ENCODE data around the gene SDCCAG8. TPM values are rescaled to one million over a fixed set of nuclear protein-coding genes. Genes with fewer than 3 reads are reported as not detected.

SDCCAG8 gene
- total and polyA plus RNA-seq, 4 donors, result 8.5 to 25.8 (median 17.5) TPM

DNA sequence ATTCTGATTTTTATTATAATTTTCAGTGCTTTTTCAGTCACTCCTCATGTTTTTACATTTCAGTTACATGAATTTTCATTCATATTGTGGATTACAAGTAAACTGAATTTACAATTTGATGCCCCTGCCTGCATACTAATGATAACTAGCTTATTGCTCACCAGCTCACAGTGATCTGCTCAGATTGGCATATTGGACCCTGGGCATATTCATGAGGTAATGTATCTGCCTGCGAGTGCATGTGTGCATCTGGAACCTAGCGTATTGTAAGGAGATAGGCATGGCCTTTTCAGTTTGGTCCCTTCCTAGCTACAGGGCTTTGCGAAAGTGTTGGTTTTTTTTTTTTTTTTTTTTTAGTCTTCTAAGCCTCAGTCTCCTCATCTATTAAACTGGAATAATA is 213.7 kb downstream of the SDCCAG8 start:
- Histone ChIP-seq H3K4me1 (ENCODE audit: control insufficient read depth in 4 of 4, insufficient read depth in 4 of 4, low read length in 3 of 4) (peaks cover 0 to 11% (median 2%) of the 10 kb centered on the region in 4 donors), H3K9me3 (ENCODE audit: control insufficient read depth in 4 of 4, low read length in 3 of 4) (no peaks in the 10 kb centered on the region), H3K36me3 (ENCODE audit: control insufficient read depth in 4 of 4, insufficient read depth in 3 of 4, low read depth in 1 of 4, low read length in 3 of 4) (peaks cover 0 to 4% (median 2%) of the 10 kb centered on the region in 4 donors), H3K4me3 (ENCODE audit: low read depth in 1 of 3, low read length in 3 of 3) (no peak overlapping the region), H3K9ac (ENCODE audit: low read depth in 1 of 2, low read length in 2 of 2) (no peak overlapping the region), H3K27ac (ENCODE audit: low read depth in 1 of 2, low read length in 2 of 2) (no peak overlapping the region), H3K27me3 (ENCODE audit: control insufficient read depth in 4 of 4, insufficient read depth in 4 of 4, low read length in 3 of 4) (no peaks in the 10 kb centered on the region)
- DNase-seq (ENCODE audit: low spot score), result no peak
- WGBS, result 97% methylated on average over 3 of the region's 3 CpGs
- TF ChIP-seq HNF4A (conservative IDR thresholded peaks at IDR 0.05) (no peak), RXRA (IDR thresholded peaks at IDR 0.05) (no peak), ATF3 (IDR thresholded peaks at IDR 0.05) (no peak), FOXA2 (IDR thresholded peaks at IDR 0.05) (no peak), NR2F2 (IDR thresholded peaks at IDR 0.05) (no peak), TAF1 (conservative IDR thresholded peaks at IDR 0.05) (no peak), ZBTB33 (IDR thresholded peaks at IDR 0.05) (no peak), JUND (IDR thresholded peaks at IDR 0.05) (no peak), REST (IDR thresholded peaks at IDR 0.05) (no peak), FOXA1 (IDR thresholded peaks at IDR 0.05) (no peak), EGR1 (IDR thresholded peaks at IDR 0.05; ENCODE audit: low read depth in 2 of 2) (no peak)
- TF ChIP-seq, protein P1, sequence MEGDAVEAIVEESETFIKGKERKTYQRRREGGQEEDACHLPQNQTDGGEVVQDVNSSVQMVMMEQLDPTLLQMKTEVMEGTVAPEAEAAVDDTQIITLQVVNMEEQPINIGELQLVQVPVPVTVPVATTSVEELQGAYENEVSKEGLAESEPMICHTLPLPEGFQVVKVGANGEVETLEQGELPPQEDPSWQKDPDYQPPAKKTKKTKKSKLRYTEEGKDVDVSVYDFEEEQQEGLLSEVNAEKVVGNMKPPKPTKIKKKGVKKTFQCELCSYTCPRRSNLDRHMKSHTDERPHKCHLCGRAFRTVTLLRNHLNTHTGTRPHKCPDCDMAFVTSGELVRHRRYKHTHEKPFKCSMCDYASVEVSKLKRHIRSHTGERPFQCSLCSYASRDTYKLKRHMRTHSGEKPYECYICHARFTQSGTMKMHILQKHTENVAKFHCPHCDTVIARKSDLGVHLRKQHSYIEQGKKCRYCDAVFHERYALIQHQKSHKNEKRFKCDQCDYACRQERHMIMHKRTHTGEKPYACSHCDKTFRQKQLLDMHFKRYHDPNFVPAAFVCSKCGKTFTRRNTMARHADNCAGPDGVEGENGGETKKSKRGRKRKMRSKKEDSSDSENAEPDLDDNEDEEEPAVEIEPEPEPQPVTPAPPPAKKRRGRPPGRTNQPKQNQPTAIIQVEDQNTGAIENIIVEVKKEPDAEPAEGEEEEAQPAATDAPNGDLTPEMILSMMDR (IDR thresholded peaks at IDR 0.05; ENCODE audit: low read depth, low read length, missing input control), result no peak

DNA sequence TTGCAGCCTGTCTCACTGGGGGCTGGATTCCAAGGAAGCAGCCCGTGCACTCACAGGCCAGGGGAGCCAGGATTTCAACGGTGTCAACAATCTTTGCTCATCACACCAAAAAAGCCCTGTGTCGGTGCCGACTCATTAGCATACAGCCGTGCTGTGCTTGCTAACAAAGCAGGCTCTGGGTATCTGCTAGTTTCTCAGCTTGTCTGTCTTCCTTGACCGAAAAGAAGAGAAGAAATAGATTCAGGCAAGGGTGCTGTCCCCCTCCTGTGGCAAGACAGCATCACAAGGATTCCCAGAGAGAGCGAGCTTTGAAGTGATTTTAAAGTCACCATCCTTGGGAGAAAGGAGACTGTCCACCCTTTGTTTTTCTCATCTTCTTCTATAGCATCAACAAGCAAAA is 214.7 kb downstream of the SDCCAG8 start:
- TF ChIP-seq GABPA (IDR thresholded peaks at IDR 0.05 in 1 of 2, conservative IDR thresholded peaks at IDR 0.05 in 1 of 2) (no peak), MAX (IDR thresholded peaks at IDR 0.05) (no peak), RXRA (IDR thresholded peaks at IDR 0.05) (no peak), RAD21 (IDR thresholded peaks at IDR 0.05) (no peak), SP1 (IDR thresholded peaks at IDR 0.05) (no peak), HNF4A (conservative IDR thresholded peaks at IDR 0.05) (no peak), NR2F2 (IDR thresholded peaks at IDR 0.05) (no peak), YY1 (IDR thresholded peaks at IDR 0.05) (no peak), TAF1 (conservative IDR thresholded peaks at IDR 0.05) (no peak), ZBTB33 (IDR thresholded peaks at IDR 0.05) (no peak), FOXA1 (IDR thresholded peaks at IDR 0.05) (no peak), ATF3 (IDR thresholded peaks at IDR 0.05) (no peak), EGR1 (IDR thresholded peaks at IDR 0.05; ENCODE audit: low read depth in 2 of 2) (no peak), HNF4G (IDR thresholded peaks at IDR 0.05) (no peak)
- TF ChIP-seq, protein P1 (IDR thresholded peaks at IDR 0.05; ENCODE audit: low read depth, low read length, missing input control), result no peak
- Histone ChIP-seq H3K4me3 (ENCODE audit: low read depth in 1 of 3, low read length in 3 of 3) (no peak overlapping the region), H3K9me3 (ENCODE audit: control insufficient read depth in 4 of 4, low read length in 3 of 4) (no peaks in the 10 kb centered on the region), H3K27me3 (ENCODE audit: control insufficient read depth in 4 of 4, insufficient read depth in 4 of 4, low read length in 3 of 4) (no peaks in the 10 kb centered on the region), H3K9ac (ENCODE audit: low read depth in 1 of 2, low read length in 2 of 2) (no peak overlapping the region), H3K36me3 (ENCODE audit: control insufficient read depth in 4 of 4, insufficient read depth in 3 of 4, low read depth in 1 of 4, low read length in 3 of 4) (peaks cover 0 to 5% (median 2%) of the 10 kb centered on the region in 4 donors), H3K27ac (ENCODE audit: low read depth in 1 of 2, low read length in 2 of 2) (no peak overlapping the region), H3K4me1 (ENCODE audit: control insufficient read depth in 4 of 4, insufficient read depth in 4 of 4, low read length in 3 of 4) (peaks cover 0 to 11% (median 2%) of the 10 kb centered on the region in 4 donors)
- DNase-seq (ENCODE audit: low spot score), result no peak
- WGBS, result 88% methylated on average over 7 of the region's 7 CpGs
